ENCODE measurements around the gene CYP2U1. TPM values are rescaled to one million over a fixed set of nuclear protein-coding genes. Genes with fewer than 3 reads are reported as not detected.

CYP2U1 gene
- total and polyA plus RNA-seq, 2 of the 8 experiments (the other 6 are each of a cell fraction or from before 2014, with no cell fraction given), result 3.1 to 5.0 TPM

Other genes starting within 250 kb of the CYP2U1 start
- gene PAPSS1, start 211.3 kb upstream of the CYP2U1 start, total RNA-seq (2021; fragmentation: NEBNext Ultra II Directional; extraction: Animal tissue kit (Norgen Biotek cat#: 25700)), result 79.1 and 79.2 TPM in 2 replicates
- gene PAPSS1, start 211.3 kb upstream of the CYP2U1 start, polyA plus RNA-seq (2011; rRNA removed), result 59.9 and 98.5 TPM in 2 replicates
- gene SGMS2, start 106.6 kb upstream of the CYP2U1 start, total RNA-seq (2021; fragmentation: NEBNext Ultra II Directional; extraction: Animal tissue kit (Norgen Biotek cat#: 25700)), result 0.04 and 0.73 TPM in 2 replicates
- gene SGMS2, start 106.6 kb upstream of the CYP2U1 start, polyA plus RNA-seq (2011; rRNA removed), result 0.85 and 1.3 TPM in 2 replicates
- gene HADH, start 58.3 kb downstream of the CYP2U1 start, total RNA-seq (2021; fragmentation: NEBNext Ultra II Directional; extraction: Animal tissue kit (Norgen Biotek cat#: 25700)), result 49.2 and 54.4 TPM in 2 replicates
- gene HADH, start 58.3 kb downstream of the CYP2U1 start, polyA plus RNA-seq (2011; rRNA removed), result 32.4 and 47.5 TPM in 2 replicates
- 0.67 and 2.6 TPM in 2 replicates for gene LEF1, start 237.4 kb downstream of the CYP2U1 start, total RNA-seq (2021; fragmentation: NEBNext Ultra II Directional; extraction: Animal tissue kit (Norgen Biotek cat#: 25700))
- gene LEF1, start 237.4 kb downstream of the CYP2U1 start, polyA plus RNA-seq (2011; rRNA removed), result 3.6 and 5.2 TPM in 2 replicates

All from H1 (cell line).